Ovary (tissue), 9 donors: ENCODE measurements around the gene SPCS1. TPM values are rescaled to one million over a fixed set of nuclear protein-coding genes. Genes with fewer than 3 reads are reported as not detected.

ENCODE experiments used
- DNase-seq, 5 donors: peaks; one replicate each; pipeline ENCODE4 v3.0.0-alpha.2; 2019 to 2020
- H3K27ac ChIP-seq, 2 donors: fragments of 200-600 bp; one replicate each; pipeline versions ENCODE4 v1.5.1 to v1.8.0; 2019 to 2022
- H3K27me3 ChIP-seq: fragments of 200-600 bp; one replicate; pipeline ENCODE4 v1.8.0; 2022
- H3K36me3 ChIP-seq: fragments of 200-600 bp; sonication (generic); one replicate; pipeline ENCODE4 v1.5.1; 2019
- H3K4me1 ChIP-seq: one replicate; pipeline ENCODE4 v1.8.1; 2013; ENCODE audit warnings: mild to moderate bottlenecking, moderate library complexity; ENCODE audit not compliant: insufficient read depth
- H3K4me3 ChIP-seq: fragments of 200-600 bp; sonication (generic); one replicate; pipeline ENCODE4 v1.5.1; 2017
- H3K9me3 ChIP-seq, 2 donors: fragments of 200-600 bp in 1 of 2; sonication (generic) in 1 of 2; one replicate each; pipeline versions ENCODE4 v1.5.1 to v1.8.1; 2013 to 2019; ENCODE audit warnings: mild to moderate bottlenecking in 1 of 2, moderate library complexity in 1 of 2
- EP300 ChIP-seq: sonication (generic); formaldehyde crosslinking; IDR thresholded peaks from one replicate; pipeline ENCODE4 v1.6.1; 2017; ENCODE audit warnings: antibody characterized with exemption
- POLR2A ChIP-seq: fragments of 450-650 bp; IDR thresholded peaks from one replicate; pipeline ENCODE4 v1.6.1; 2017; ENCODE audit warnings: antibody characterized with exemption, mild to moderate bottlenecking, moderate library complexity
- WGBS, 3 donors: extraction: QIAGEN DNeasy Blood & Tissue Kit in 1 of 3; methylation state at CpG; one replicate each; pipeline versions ENCODE4 v1.1.5 to v1.1.7; 2013 to 2017; 5-methylcytosine and 5-hydroxymethylcytosine counted together
- intact Hi-C, 4 donors: fragments of 100-400 bp; cut with DNase I; formaldehyde crosslinking; loops; one replicate each; pipeline versions ENCODE4 v1.11.0 to v1.15.1; 2022 to 2023
- polyA plus RNA-seq, 2 donors: library from polyadenylated mRNA; stranded (reverse); fragments of 200-250 nt in 1 of 2; fragments of 350-450 nt in 1 of 2; fragmentation: Illumina TruSeq in 1 of 2; extraction: RNeasy Lipid Tissue Mini Kit (QIAGEN cat#74804) in 1 of 2; gene quantifications; one replicate each; pipeline ENCODE4 v1.2.3, GENCODE V29; 2013 to 2014
- total RNA-seq, 7 donors: library from RNA; depleted of rRNA in 2 of 7; stranded (reverse); fragments of >200 nt in 2 of 7; fragmentation: NEBNext Ultra II Directional in 3 of 7; extraction: Animal tissue kit (Norgen Biotek cat#: 25700) in 3 of 7; gene quantifications; one replicate each; pipeline versions ENCODE4 v1.1.0 to v1.2.4, GENCODE V29; 2016 to 2023
- TF ChIP-seq, protein P1 (sequence below), 3 donors: fragments of 450-650 bp in 2 of 3; fragments of 200-600 bp in 1 of 3; IDR thresholded peaks; one replicate each; pipeline versions ENCODE4 v1.5.1 to v1.8.0; 2016 to 2022; ENCODE audit warnings: antibody characterized with exemption in 3 of 3, mild to moderate bottlenecking in 1 of 3
- donor health status: DM: no; HTN: no; CAD: no; lungs with moderate emphysema.
- donor health status: DM: no; HTN: no; CAD: no.
- donor health status: Bipolar disorder and iron deficiency.
- donor health status: DM: yes; HTN: yes; CAD: no.
- donor health status: DM: no; HTN: no; CAD: no.
- donor health status: DM: yes; HTN: yes; CAD: no.

The SPCS1 gene
- total and polyA plus RNA-seq, 9 donors = 67.7 to 216 (median 96.6) TPM

DNA sequence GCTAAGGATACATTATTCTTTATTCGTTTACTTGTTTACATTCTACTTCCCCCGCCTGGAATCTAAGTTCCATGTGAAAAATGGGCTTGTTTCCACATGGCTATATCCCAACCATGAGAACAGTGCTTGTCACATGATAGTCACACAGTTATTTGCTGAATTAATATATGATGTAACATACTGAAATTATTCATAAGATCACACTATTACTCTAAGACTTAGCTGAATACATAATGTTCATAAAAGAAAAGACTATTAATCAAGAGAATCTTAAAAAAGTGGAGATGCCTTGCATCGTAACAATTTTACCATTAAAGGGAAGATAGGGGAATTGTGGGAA, 26.7 kb upstream of the SPCS1 start:
- intact Hi-C loops = no loop called here
- TF ChIP-seq, protein P1, sequence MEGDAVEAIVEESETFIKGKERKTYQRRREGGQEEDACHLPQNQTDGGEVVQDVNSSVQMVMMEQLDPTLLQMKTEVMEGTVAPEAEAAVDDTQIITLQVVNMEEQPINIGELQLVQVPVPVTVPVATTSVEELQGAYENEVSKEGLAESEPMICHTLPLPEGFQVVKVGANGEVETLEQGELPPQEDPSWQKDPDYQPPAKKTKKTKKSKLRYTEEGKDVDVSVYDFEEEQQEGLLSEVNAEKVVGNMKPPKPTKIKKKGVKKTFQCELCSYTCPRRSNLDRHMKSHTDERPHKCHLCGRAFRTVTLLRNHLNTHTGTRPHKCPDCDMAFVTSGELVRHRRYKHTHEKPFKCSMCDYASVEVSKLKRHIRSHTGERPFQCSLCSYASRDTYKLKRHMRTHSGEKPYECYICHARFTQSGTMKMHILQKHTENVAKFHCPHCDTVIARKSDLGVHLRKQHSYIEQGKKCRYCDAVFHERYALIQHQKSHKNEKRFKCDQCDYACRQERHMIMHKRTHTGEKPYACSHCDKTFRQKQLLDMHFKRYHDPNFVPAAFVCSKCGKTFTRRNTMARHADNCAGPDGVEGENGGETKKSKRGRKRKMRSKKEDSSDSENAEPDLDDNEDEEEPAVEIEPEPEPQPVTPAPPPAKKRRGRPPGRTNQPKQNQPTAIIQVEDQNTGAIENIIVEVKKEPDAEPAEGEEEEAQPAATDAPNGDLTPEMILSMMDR (IDR thresholded peaks at IDR 0.05) = no peak
- TF ChIP-seq EP300 = no peak
- TF ChIP-seq POLR2A = no peak
- no peak overlapping the region for H3K27ac ChIP-seq
- no peak for DNase-seq
- peaks cover 8% of the 10 kb centered on the region for H3K4me1 ChIP-seq
- H3K9me3 ChIP-seq = no peaks in the 10 kb centered on the region
- WGBS, 3 donors = 52 to 66% (median 55%) methylated on average over 3 of the region's 3 CpGs
- H3K36me3 ChIP-seq = no peaks in the 10 kb centered on the region
- no peaks in the 10 kb centered on the region for H3K27me3 ChIP-seq
- no peak overlapping the region for H3K4me3 ChIP-seq

DNA sequence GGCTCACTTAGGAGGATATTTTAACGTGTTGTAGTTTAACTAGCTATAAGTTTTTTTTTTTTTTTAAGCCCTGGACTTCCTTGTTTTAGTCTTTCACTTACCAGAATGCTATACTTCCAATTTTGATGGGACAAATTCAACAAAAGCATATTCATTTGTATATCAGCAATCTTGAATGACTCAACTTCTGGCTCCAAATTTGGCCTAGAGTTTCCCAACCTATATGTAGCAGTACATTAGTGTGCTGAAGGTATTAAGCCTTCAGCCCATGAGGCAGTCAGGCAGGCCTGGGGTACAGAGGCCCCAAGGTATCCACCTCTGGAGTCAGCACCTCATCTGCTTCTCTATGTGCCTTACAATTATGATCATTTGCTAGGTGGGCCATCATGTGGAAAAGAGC, 26.1 kb upstream of the SPCS1 start:
- no peaks in the 10 kb centered on the region for H3K27me3 ChIP-seq
- H3K27ac ChIP-seq = peak overlapping the region in 1 of 2 donors; percentile 50
- no peak for DNase-seq
- 70 to 81% (median 78%) methylated on average over 1 of the region's 1 CpG for WGBS, 3 donors
- no peaks in the 10 kb centered on the region for H3K9me3 ChIP-seq
- peaks cover 8% of the 10 kb centered on the region for H3K4me1 ChIP-seq
- intact Hi-C loops = loop anchor here in 1 of 4 donors (10.0 kb wide), 1 partner anchor 145 kb away; the partner anchor contains the start of genes NT5DC2 and UQCC5
- TF ChIP-seq, protein P1 (IDR thresholded peaks at IDR 0.05) = no peak
- TF ChIP-seq POLR2A (no peak), EP300 (no peak)
- no peaks in the 10 kb centered on the region for H3K36me3 ChIP-seq
- H3K4me3 ChIP-seq = no peak overlapping the region

DNA sequence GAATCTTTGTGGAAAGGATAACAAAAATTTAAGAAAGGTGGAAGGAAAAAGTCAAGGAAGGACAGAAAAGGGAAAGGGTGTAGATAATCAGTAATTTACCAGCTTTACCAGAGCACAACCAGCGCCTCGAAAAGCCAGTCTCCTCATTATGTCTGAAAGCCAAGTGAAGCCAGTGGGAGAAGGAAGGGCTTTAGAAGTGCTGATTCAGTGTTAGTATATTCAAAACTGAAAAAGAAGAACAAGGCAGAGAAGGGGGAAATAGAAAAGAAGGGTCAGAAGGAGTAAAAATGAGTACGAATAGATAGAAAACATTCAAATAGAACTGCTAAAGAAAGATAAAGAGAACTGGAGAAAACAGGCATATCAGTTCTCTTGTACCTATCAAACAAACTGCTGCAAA, 24.3 kb upstream of the SPCS1 start:
- Histone ChIP-seq H3K27me3 (no peaks in the 10 kb centered on the region), H3K27ac (peak overlapping the region in 1 of 2 donors; percentile 54), H3K4me3 (no peak overlapping the region), H3K9me3 (no peaks in the 10 kb centered on the region), H3K36me3 (no peaks in the 10 kb centered on the region), H3K4me1 (peaks cover 8% of the 10 kb centered on the region)
- no peak for DNase-seq
- WGBS, 3 donors = 19 to 27% (median 20%) methylated on average over 3 of the region's 3 CpGs
- TF ChIP-seq POLR2A = no peak
- TF ChIP-seq, protein P1 (IDR thresholded peaks at IDR 0.05) = no peak
- no peak for TF ChIP-seq EP300
- intact Hi-C loops = loop anchor here in 1 of 4 donors (10.0 kb wide), 1 partner anchor 147 kb away; the partner anchor contains the start of genes NT5DC2 and UQCC5

DNA sequence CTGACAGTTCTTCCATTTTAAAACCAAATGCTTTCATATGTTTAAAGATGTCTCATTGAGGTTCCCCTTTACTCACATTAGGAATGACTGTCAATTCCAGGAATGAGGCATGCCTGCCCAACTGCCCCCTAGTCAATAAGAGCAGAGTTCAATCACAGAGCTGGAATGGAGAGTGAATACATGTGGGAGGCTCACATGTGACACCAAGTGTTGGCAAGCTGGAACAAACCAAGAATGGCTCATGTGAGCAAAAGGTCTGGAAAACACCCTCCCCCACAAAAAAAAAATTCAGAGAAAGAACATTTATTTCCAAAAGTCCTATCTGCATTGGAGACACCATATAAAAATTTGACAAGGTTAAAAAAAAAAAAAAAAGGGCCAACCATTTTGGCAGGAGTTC, 23.9 kb upstream of the SPCS1 start:
- TF ChIP-seq POLR2A = no peak
- TF ChIP-seq, protein P1 (IDR thresholded peaks at IDR 0.05) = peak in 1 of 3 donors; percentile 18
- TF ChIP-seq EP300 = no peak
- no peak overlapping the region for H3K4me3 ChIP-seq
- DNase-seq = peak in 4 of 5 donors; percentile 42 to 53 (median 48)
- H3K4me1 ChIP-seq = peaks cover 10% of the 10 kb centered on the region
- H3K27me3 ChIP-seq = no peaks in the 10 kb centered on the region
- no peaks in the 10 kb centered on the region for H3K9me3 ChIP-seq
- peak overlapping the region in 1 of 2 donors; percentile 54 for H3K27ac ChIP-seq
- no peaks in the 10 kb centered on the region for H3K36me3 ChIP-seq
- intact Hi-C loops = loop anchor here in 1 of 4 donors (10.0 kb wide), 1 partner anchor 147 kb away; the partner anchor contains the start of genes NT5DC2 and UQCC5
